ENCODE data around the gene KBTBD2. TPM values are rescaled to one million over a fixed set of nuclear protein-coding genes. Genes with fewer than 3 reads are reported as not detected.
"Not testable (repeated sequence)": the region's sequence is repeated elsewhere in the genome, so short reads cannot be mapped to it uniquely, and the experiment has no call there.

The KBTBD2 gene
- total and polyA plus RNA-seq, 7 donors = 14.1 to 39.7 (median 28.5) TPM

DNA sequence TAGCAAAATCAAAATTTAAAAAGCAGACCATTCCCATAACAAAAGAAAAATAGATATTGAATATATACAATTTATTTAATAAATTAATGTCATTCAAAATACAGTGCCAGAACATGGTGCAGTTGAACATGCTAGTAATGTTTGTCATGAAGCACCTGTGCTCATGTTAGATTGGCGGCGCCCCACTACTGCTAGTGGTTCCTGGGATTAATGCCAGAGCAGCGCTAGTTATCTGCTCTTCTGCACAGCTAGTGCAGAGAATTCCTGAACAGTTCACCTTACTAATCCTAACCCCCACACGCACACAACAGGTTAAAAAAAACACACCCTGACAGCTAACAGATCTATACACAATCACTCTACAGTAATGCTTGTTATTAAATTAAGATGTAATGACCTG is 23.4 kb downstream of the KBTBD2 start:
- no peak overlapping the region for H3K4me3 ChIP-seq
- H3K27ac ChIP-seq = no peak overlapping the region
- no peaks in the 10 kb centered on the region for H3K9me3 ChIP-seq
- TF ChIP-seq, protein P1, sequence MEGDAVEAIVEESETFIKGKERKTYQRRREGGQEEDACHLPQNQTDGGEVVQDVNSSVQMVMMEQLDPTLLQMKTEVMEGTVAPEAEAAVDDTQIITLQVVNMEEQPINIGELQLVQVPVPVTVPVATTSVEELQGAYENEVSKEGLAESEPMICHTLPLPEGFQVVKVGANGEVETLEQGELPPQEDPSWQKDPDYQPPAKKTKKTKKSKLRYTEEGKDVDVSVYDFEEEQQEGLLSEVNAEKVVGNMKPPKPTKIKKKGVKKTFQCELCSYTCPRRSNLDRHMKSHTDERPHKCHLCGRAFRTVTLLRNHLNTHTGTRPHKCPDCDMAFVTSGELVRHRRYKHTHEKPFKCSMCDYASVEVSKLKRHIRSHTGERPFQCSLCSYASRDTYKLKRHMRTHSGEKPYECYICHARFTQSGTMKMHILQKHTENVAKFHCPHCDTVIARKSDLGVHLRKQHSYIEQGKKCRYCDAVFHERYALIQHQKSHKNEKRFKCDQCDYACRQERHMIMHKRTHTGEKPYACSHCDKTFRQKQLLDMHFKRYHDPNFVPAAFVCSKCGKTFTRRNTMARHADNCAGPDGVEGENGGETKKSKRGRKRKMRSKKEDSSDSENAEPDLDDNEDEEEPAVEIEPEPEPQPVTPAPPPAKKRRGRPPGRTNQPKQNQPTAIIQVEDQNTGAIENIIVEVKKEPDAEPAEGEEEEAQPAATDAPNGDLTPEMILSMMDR (IDR thresholded peaks at IDR 0.05) = no peak
- no peak for TF ChIP-seq EP300 (IDR thresholded peaks at IDR 0.05)
- TF ChIP-seq POLR2AphosphoS5 (IDR thresholded peaks at IDR 0.05) = no peak
- no peak for TF ChIP-seq POLR2A (IDR thresholded peaks at IDR 0.05)
- DNase-seq = no peak
- peaks cover 0 to 47% (median 14%) of the 10 kb centered on the region in 4 donors for H3K36me3 ChIP-seq
- 87 to 94% methylated on average over 4 of the region's 4 CpGs for WGBS, 2 donors
- H3K4me1 ChIP-seq = peaks cover 0 to 6% (median 2%) of the 10 kb centered on the region in 4 donors
- no peaks in the 10 kb centered on the region for H3K27me3 ChIP-seq
- intact Hi-C loops (cut with DNase I) = no loop called here

DNA sequence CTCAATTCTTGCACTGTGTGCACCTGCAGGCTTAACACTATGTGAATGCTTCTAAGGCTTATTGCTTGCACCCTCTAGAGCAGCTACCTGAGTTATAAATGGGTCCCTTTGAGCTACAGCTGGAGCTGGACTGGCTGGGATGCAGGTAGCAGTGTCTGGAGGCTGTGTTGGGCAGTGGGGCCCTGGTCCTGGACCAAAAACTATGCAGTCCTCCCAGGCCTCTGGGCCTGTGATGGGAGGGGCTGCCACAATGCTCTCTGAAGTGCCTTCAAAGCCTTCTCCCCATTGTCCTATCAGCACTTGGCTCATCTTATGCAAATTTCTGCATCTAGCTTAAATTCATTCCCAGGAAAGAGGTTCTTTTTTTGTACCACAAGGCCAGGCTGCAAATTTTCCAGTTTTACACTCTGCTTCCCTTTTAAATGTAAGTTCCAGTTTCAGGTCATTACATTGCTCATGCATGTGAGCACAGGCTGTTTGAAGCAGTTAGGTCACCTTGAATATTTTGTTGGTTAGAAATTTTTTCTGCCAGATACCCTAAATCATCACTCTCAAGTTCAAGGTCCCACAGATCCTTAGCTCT is 26.0 kb downstream of the KBTBD2 start:
- H3K4me3 ChIP-seq = no peak overlapping the region
- H3K4me1 ChIP-seq = no peaks in the 10 kb centered on the region
- H3K27ac ChIP-seq = no peak overlapping the region
- DNase-seq = no peak
- intact Hi-C loops (cut with DNase I) = no loop called here
- peaks cover 0 to 24% (median 14%) of the 10 kb centered on the region in 4 donors for H3K36me3 ChIP-seq
- TF ChIP-seq POLR2A (IDR thresholded peaks at IDR 0.05) = no peak
- TF ChIP-seq, protein P1 (IDR thresholded peaks at IDR 0.05) = no peak
- no peak for TF ChIP-seq POLR2AphosphoS5 (IDR thresholded peaks at IDR 0.05)
- TF ChIP-seq EP300 (IDR thresholded peaks at IDR 0.05) = no peak
- no peaks in the 10 kb centered on the region for H3K9me3 ChIP-seq
- H3K27me3 ChIP-seq = no peaks in the 10 kb centered on the region

DNA sequence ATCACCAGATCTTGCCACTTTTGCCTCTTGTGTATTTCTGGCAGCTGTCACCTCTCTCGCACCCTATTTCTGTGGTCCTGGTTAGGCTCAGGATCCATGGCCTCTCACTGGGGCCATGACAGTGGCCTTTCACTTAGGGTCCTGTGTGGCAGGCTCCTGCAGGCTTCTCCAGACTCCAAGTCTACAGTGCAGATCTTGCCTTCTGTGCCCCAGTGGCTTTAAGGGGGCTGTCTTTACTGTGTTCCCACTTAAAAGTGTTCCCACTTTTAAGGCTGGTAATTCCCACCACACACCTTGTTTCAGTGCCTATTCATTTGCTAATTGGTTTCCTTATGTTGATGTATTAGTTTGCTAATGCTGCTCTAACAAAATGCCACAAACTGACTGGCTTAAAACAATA is 27.7 kb downstream of the KBTBD2 start:
- H3K4me1 ChIP-seq; H3K27me3 ChIP-seq; H3K27ac ChIP-seq; intact Hi-C loops (cut with DNase I); DNase-seq; H3K36me3 ChIP-seq; H3K4me3 ChIP-seq; H3K9me3 ChIP-seq: not testable (repeated sequence)
- 98 to 99% methylated on average over 1 of the region's 1 CpG for WGBS, 2 donors

DNA sequence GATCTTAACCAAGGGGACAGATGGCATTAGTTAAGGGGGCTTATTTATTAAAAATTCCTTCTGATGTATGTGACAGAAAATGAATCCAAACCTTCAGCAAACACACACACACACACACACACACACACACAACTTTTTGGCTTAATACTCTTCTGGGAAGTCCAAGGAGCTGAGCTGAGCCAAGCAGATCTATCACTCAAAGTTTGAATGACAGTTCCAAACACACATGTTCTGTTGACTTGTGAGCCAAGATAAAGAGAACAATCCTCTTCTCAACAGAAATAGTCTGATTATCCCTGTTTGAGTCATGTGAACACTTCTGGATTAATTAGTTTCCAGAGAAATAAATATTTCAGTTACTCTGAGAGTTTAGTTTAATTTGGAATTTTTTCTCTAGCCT is 31.5 kb downstream of the KBTBD2 start:
- intact Hi-C loops (cut with DNase I) = no loop called here
- Histone ChIP-seq H3K4me3 (no peak overlapping the region), H3K27me3 (no peaks in the 10 kb centered on the region), H3K27ac (no peak overlapping the region), H3K4me1 (no peaks in the 10 kb centered on the region), H3K9me3 (no peaks in the 10 kb centered on the region), H3K36me3 (no peaks in the 10 kb centered on the region)
- DNase-seq = no peak
- no peak for TF ChIP-seq POLR2A (IDR thresholded peaks at IDR 0.05)
- no peak for TF ChIP-seq EP300 (IDR thresholded peaks at IDR 0.05)

DNA sequence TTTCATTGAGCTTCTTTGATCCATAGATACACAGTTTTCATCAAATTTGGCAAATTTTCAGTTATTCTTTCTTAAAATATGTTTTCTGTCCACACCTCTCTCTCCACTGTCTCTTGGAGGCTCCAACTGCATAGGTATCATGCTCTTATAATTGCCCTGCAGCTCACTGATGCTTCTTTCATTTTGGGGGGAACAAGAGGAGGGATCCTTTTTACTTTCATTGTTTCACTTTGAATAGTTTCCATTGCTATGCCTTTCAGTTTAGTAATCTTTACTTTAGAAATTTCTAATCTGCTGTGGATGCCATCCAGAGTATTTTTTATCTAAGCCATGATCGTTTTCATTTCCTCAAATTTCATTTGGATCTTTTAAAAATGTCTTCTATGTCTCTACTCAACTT is 32.9 kb downstream of the KBTBD2 start:
- no peaks in the 10 kb centered on the region for H3K9me3 ChIP-seq
- TF ChIP-seq, protein P1 (IDR thresholded peaks at IDR 0.05) = no peak
- TF ChIP-seq POLR2A (IDR thresholded peaks at IDR 0.05) = no peak
- TF ChIP-seq EP300 (IDR thresholded peaks at IDR 0.05) = no peak
- TF ChIP-seq POLR2AphosphoS5 (IDR thresholded peaks at IDR 0.05) = no peak
- intact Hi-C loops (cut with DNase I) = no loop called here
- no peak for DNase-seq
- no peaks in the 10 kb centered on the region for H3K36me3 ChIP-seq
- 0 to 69% methylated on average over 1 of the region's 1 CpG for WGBS, 2 donors
- no peaks in the 10 kb centered on the region for H3K4me1 ChIP-seq
- H3K4me3 ChIP-seq = no peak overlapping the region
- no peaks in the 10 kb centered on the region for H3K27me3 ChIP-seq
- H3K27ac ChIP-seq = no peak overlapping the region

DNA sequence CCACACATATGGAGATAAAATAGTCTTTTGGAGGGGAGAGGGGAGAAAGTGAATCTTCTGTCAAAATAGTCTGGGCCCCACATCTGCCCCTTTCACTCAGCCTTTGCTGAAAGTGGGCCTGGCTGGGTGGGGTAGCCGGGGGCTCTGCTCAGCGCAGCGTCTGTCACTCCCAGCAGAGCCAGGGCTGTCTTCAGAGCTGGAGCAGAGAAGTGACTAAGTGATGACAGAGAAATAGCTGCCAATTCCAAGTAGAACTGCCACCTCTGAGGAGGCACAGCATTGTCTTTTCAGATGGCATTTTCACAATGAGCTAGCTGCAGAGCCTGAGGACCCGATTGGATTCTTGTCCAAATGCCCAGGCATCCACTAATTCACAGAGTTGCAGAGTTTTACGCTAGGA is 34.5 kb downstream of the KBTBD2 start:
- intact Hi-C loops (cut with DNase I); H3K27me3 ChIP-seq; DNase-seq; H3K27ac ChIP-seq; H3K36me3 ChIP-seq; H3K4me1 ChIP-seq; H3K4me3 ChIP-seq; H3K9me3 ChIP-seq: not testable (repeated sequence)
- WGBS, 2 donors = 89 to 91% methylated on average over 5 of the region's 5 CpGs

DNA sequence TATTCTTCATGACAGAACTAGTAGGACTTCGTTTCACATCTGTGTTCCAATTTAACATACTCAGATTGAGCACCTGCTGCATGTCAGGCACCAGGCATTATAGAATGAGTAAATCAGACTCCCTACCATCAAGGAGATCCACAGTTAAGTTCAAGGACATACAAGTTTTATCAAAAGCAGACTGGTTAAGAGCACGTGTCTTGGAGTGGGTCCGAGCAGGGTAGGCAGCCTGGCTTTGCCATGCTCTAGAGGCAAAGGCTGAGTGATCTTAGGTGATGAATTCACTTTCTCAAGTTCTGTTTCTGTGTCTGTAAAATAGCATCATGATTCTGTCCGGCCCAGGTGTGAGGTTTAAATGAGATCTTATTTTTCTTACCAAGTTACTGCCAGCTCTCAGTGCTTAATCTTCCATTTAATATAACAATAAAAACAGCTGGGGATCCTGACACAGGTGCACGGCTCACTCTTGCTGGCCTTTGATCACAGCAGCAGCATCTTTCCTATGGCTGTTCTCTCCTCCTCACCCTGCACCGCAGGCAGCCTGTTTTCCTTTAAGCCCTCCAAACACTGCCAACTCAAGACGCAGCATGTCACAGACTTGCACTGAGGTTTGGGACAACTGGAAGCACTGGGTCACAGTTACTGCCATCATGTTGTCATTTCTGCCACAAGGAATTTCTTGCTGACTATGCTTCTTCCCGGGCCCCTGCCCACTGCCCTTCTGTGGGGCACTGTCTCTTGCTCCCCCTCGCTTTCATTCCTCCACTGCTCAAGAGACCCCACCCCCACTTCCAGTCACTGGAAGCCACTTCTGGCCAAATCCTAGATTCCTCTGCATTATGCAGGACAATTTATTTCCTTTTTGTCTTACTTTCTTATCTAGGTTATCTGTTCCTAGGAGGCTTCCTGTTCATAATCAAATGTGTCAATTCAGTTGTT is 35.5 kb downstream of the KBTBD2 start:
- H3K36me3 ChIP-seq; H3K4me1 ChIP-seq; intact Hi-C loops (cut with DNase I); H3K27ac ChIP-seq; H3K4me3 ChIP-seq; DNase-seq; H3K27me3 ChIP-seq; H3K9me3 ChIP-seq: not testable (repeated sequence)
- WGBS, 2 donors = 62 to 72% methylated on average over 8 of the region's 9 CpGs

DNA sequence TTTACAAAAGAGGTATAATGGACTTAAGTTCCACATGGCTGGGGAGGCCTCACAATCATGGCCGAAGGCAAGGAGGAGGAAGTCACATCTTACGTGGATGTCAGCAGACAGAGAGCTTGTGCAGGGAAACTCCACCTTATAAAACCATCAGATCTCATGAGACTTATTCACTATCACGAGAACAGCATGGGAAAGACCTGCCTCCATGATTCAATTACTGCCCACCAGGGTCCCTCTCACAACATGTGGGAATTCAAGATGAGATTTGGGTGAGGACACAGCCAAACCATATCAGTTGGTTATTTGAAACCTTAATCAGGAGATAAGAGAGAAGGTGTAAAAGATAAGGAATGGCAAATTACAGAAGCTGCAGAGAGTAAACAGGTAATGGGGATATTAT is 40.9 kb downstream of the KBTBD2 start:
- H3K9me3 ChIP-seq; H3K4me3 ChIP-seq; H3K27ac ChIP-seq; H3K36me3 ChIP-seq; DNase-seq; intact Hi-C loops (cut with DNase I); H3K27me3 ChIP-seq; H3K4me1 ChIP-seq: not testable (repeated sequence)
- whole genome bisulfite sequencing, 2 donors = 62 to 63% methylated on average over 3 of the region's 3 CpGs

DNA sequence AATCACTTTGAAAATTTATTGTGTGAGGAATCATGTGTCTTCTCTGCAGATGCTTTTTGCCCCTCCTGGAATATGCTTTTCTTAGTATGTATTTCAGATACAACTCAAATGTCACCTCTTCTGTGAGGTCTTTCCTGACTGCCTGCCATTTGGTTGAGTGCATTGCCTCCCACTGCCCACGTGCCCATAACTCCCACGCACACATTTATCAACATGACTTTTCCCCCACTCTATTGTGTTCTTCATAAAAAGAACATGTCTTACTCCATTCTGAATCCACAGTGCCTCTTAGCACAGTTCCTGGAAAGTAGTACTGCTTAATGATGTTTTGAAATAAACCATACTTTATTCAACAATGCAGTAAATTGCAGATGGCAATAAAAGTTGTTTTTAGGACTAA is 42.9 kb downstream of the KBTBD2 start:
- WGBS, 2 donors = 72% methylated on average over 2 of the region's 2 CpGs
- H3K27me3 ChIP-seq, H3K4me1 ChIP-seq, H3K4me3 ChIP-seq, H3K27ac ChIP-seq, DNase-seq, H3K9me3 ChIP-seq, H3K36me3 ChIP-seq: not testable (repeated sequence)
- intact Hi-C loops (cut with DNase I) = loop anchor here (5.0 kb wide), 2 partner anchors 44 to 46 kb away; partner anchors contain the start of gene KBTBD2

Data from sigmoid colon (tissue), 7 donors.